ENCODE results near the gene DPYD. TPM values are rescaled to one million over a fixed set of nuclear protein-coding genes. Genes with fewer than 3 reads are reported as not detected.

The DPYD gene
- polyA plus RNA-seq, 1 of the 3 experiments (the other 2 are of a cell fraction) = 23.0 TPM

- H3K9me2 ChIP-seq = no peaks in the 10 kb centered on the region
- WGBS (ENCODE audit: low lambda C conversion rate) = 89% methylated on average over 2 of the region's 2 CpGs
- no peaks in the 10 kb centered on the region for H3K9me3 ChIP-seq
- H3K4me2 ChIP-seq = no peak overlapping the region
- H3K4me1 ChIP-seq (ENCODE audit: control insufficient read depth in 1 of 2, insufficient read depth in 2 of 2, low read depth in 1 of 2, low read length in 1 of 2) = no peaks in the 10 kb centered on the region
- peaks cover 0 to 37% of the 10 kb centered on the region in 2 experiments for H3K36me3 ChIP-seq (replicated peaks in 1 of 2; ENCODE audit: control insufficient read depth in 1 of 2, insufficient read depth in 2 of 2, low read length in 1 of 2)
- no peaks in the 10 kb centered on the region for H4K20me1 ChIP-seq (ENCODE audit: insufficient read depth)
- H3K27me3 ChIP-seq (ENCODE audit: insufficient read depth) = no peaks in the 10 kb centered on the region
- no peak overlapping the region for H3K9ac ChIP-seq
- H2AFZ ChIP-seq (ENCODE audit: low read depth) = no peak overlapping the region
- TF ChIP-seq NRF1 (IDR thresholded peaks at IDR 0.05; ENCODE audit: low read depth, low read length) = no peak
- no peak for TF ChIP-seq SIN3A (IDR thresholded peaks at IDR 0.05; ENCODE audit: borderline replicate concordance, low read depth, low read length)
- H3K4me3 ChIP-seq (ENCODE audit: low read depth in 2 of 2, low read length in 1 of 2) = no peak overlapping the region
- peaks cover 3% of the 10 kb centered on the region for H3F3A ChIP-seq (replicated peaks; ENCODE audit: insufficient read depth)
- ChIA-PET CTCF (interaction anchor here (0.6 kb wide), 1 partner anchor 118 kb away, joined by 3 read pairs; no protein-coding TSS in a partner anchor), POLR2A (no interaction called here)
- H3K79me2 ChIP-seq (ENCODE audit: insufficient read depth) = no peaks in the 10 kb centered on the region; the same call in 1 of the 2 replicates
- no peak overlapping the region for H3K27ac ChIP-seq (ENCODE audit: low read depth in 2 of 2, low read length in 1 of 2)
- no peak for DNase-seq
These were observed 497.4 kb downstream of the DPYD start for GRCh38 chr1:97423403-97423802.

GRCh38 chr1:97417661-97418060 is 503.2 kb downstream of the DPYD start:
- no peaks in the 10 kb centered on the region for H3K9me2 ChIP-seq
- ChIA-PET POLR2A (interaction anchor here (0.6 kb wide), 1 partner anchor 54 kb away, joined by 4 read pairs; no protein-coding TSS in a partner anchor), CTCF (interaction anchor here (1.9 kb wide), 1 partner anchor 279 kb away, joined by 4 read pairs; no protein-coding TSS in a partner anchor)
- H3K4me2 ChIP-seq = no peak overlapping the region
- H3K27me3 ChIP-seq (ENCODE audit: insufficient read depth) = no peaks in the 10 kb centered on the region
- TF ChIP-seq YY1 (IDR thresholded peaks at IDR 0.05; ENCODE audit: low read depth) = no peak
- TF ChIP-seq CTCF (IDR thresholded peaks at IDR 0.05) = no peak
- TF ChIP-seq ZBTB33 (IDR thresholded peaks at IDR 0.05; ENCODE audit: borderline replicate concordance, low read depth) = no peak
- TF ChIP-seq ELF1 (IDR thresholded peaks at IDR 0.05) = no peak
- TF ChIP-seq EZH2phosphoT487 (IDR thresholded peaks at IDR 0.05; ENCODE audit: borderline replicate concordance, low read depth) = no peak
- TF ChIP-seq TEAD4 (IDR thresholded peaks at IDR 0.05; ENCODE audit: borderline replicate concordance, insufficient read depth) = no peak
- no peak for TF ChIP-seq RCOR1 (IDR thresholded peaks at IDR 0.05; ENCODE audit: low read length)
- no peak for TF ChIP-seq RAD21 (IDR thresholded peaks at IDR 0.05; ENCODE audit: low read length)
- no peak for TF ChIP-seq NRF1 (IDR thresholded peaks at IDR 0.05; ENCODE audit: low read depth, low read length)
- H3F3A ChIP-seq (replicated peaks; ENCODE audit: insufficient read depth) = peaks cover 3% of the 10 kb centered on the region
- H3K4me3 ChIP-seq (ENCODE audit: low read depth in 2 of 2, low read length in 1 of 2) = no peak overlapping the region
- no peak overlapping the region for H3K27ac ChIP-seq (ENCODE audit: low read depth in 2 of 2, low read length in 1 of 2)
- H3K9me3 ChIP-seq = no peaks in the 10 kb centered on the region
- H3K9ac ChIP-seq = no peak overlapping the region
- 0 out of 2 replicates have a peak, but pooled peaks cover 3% of the 10 kb centered on the region for H4K20me1 ChIP-seq (ENCODE audit: insufficient read depth)
- no peak for DNase-seq
- H3K36me3 ChIP-seq (replicated peaks in 1 of 2; ENCODE audit: control insufficient read depth in 1 of 2, insufficient read depth in 2 of 2, low read length in 1 of 2) = peaks cover 0 to 24% of the 10 kb centered on the region in 2 experiments
- peaks cover 9% of the 10 kb centered on the region for H3K79me2 ChIP-seq (ENCODE audit: insufficient read depth)
- no peak overlapping the region for H2AFZ ChIP-seq (ENCODE audit: low read depth)
- H3K4me1 ChIP-seq (ENCODE audit: control insufficient read depth in 1 of 2, insufficient read depth in 2 of 2, low read depth in 1 of 2, low read length in 1 of 2) = peaks cover 0 to 3% of the 10 kb centered on the region in 2 experiments; a peak in 1 of 4 replicates
